Tibial nerve (tissue), 4 donors: ENCODE results near the gene PNO1.

Source experiments
- EP300 ChIP-seq, 2 donors: sonication (generic); formaldehyde crosslinking; IDR thresholded peaks; one replicate each; pipeline ENCODE4 v1.6.1; 2017; ENCODE audit warnings: antibody characterized with exemption in 2 of 2, mild to moderate bottlenecking in 1 of 2
- POLR2A ChIP-seq, 2 donors: fragments of 450-650 bp; IDR thresholded peaks; one replicate each; pipeline ENCODE4 v1.6.1; 2017; ENCODE audit warnings: antibody characterized with exemption in 2 of 2, mild to moderate bottlenecking in 2 of 2, moderate library complexity in 2 of 2
- TF ChIP-seq, protein P1 (sequence below), 5 experiments: fragments of 200-600 bp in 3 of 5; fragments of 450-650 bp in 2 of 5; sonication (generic) in 3 of 5; IDR thresholded peaks; one replicate each; pipeline ENCODE4 v1.5.1; 2016 to 2019; ENCODE audit warnings: antibody characterized with exemption in 5 of 5, mild to moderate bottlenecking in 3 of 5, moderate library complexity in 2 of 5

DNA sequence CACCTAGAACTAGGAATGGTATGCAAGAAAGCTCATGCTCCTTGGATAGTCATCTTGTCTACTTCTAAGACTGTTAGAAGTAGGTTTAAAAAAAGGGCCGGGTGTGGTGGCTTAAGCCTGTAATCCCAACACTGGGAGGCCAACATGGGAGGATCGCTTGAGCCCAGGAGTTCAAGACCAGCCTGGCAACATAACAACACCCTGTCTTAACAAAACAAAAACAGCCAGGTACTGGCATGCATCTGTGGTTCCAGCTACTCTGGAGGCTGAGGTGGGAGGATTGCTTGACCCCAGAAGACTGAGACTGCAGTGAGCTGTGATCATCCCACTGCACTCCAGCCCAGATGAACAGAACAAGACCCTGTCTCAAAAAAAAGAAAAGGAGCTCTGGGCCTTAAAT lies 19.9 kb downstream of the PNO1 start:
- TF ChIP-seq, protein P1, sequence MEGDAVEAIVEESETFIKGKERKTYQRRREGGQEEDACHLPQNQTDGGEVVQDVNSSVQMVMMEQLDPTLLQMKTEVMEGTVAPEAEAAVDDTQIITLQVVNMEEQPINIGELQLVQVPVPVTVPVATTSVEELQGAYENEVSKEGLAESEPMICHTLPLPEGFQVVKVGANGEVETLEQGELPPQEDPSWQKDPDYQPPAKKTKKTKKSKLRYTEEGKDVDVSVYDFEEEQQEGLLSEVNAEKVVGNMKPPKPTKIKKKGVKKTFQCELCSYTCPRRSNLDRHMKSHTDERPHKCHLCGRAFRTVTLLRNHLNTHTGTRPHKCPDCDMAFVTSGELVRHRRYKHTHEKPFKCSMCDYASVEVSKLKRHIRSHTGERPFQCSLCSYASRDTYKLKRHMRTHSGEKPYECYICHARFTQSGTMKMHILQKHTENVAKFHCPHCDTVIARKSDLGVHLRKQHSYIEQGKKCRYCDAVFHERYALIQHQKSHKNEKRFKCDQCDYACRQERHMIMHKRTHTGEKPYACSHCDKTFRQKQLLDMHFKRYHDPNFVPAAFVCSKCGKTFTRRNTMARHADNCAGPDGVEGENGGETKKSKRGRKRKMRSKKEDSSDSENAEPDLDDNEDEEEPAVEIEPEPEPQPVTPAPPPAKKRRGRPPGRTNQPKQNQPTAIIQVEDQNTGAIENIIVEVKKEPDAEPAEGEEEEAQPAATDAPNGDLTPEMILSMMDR (IDR thresholded peaks at IDR 0.05): no peak
- no peak for TF ChIP-seq POLR2A (IDR thresholded peaks at IDR 0.05)
- no peak for TF ChIP-seq EP300 (IDR thresholded peaks at IDR 0.05)
